Neutrophil (primary cell): ENCODE data around the gene OSTM1.

Source experiments
- H3K27ac ChIP-seq: fragments of 200-600 bp; sonication (generic); 2 replicates; pipeline ENCODE4 v1.5.1; 2016; ENCODE audit warnings: mild to moderate bottlenecking, moderate library complexity
- H3K27me3 ChIP-seq: fragments of 200-600 bp; sonication (generic); 2 replicates; pipeline ENCODE4 v1.6.0; 2016; ENCODE audit warnings: mild to moderate bottlenecking
- H3K36me3 ChIP-seq: fragments of 200-600 bp; sonication (generic); 2 replicates; pipeline ENCODE4 v1.5.1; 2017
- H3K4me1 ChIP-seq, 2 experiments: fragments of 200-600 bp in 1 of 2; sonication (generic) in 1 of 2; 1 replicate in 1 of 2; 2 replicates in 1 of 2; pipeline versions ENCODE4 v1.5.1 to v1.6.1; 2013 to 2016; ENCODE audit warnings: low read depth in 1 of 2, low read length in 1 of 2, mild to moderate bottlenecking in 1 of 2, moderate library complexity in 1 of 2; ENCODE audit not compliant: control insufficient read depth in 1 of 2, insufficient read depth in 1 of 2
- H3K4me3 ChIP-seq, 2 experiments: fragments of 200-600 bp in 1 of 2; sonication (generic) in 1 of 2; 1 replicate in 1 of 2; 2 replicates in 1 of 2; pipeline ENCODE4 v1.5.1; 2013 to 2016; ENCODE audit warnings: low read depth in 1 of 2, low read length in 1 of 2, mild to moderate bottlenecking in 1 of 2, moderate library complexity in 1 of 2
- H3K9me3 ChIP-seq: fragments of 200-600 bp; sonication (generic); 2 replicates; pipeline ENCODE4 v1.5.1; 2016
- TF ChIP-seq, protein P1 (sequence below): fragments of 200-600 bp; sonication (generic); IDR thresholded peaks from 2 replicates; pipeline ENCODE4 v1.5.1; 2016; ENCODE audit warnings: antibody characterized with exemption

The OSTM1 gene

DNA sequence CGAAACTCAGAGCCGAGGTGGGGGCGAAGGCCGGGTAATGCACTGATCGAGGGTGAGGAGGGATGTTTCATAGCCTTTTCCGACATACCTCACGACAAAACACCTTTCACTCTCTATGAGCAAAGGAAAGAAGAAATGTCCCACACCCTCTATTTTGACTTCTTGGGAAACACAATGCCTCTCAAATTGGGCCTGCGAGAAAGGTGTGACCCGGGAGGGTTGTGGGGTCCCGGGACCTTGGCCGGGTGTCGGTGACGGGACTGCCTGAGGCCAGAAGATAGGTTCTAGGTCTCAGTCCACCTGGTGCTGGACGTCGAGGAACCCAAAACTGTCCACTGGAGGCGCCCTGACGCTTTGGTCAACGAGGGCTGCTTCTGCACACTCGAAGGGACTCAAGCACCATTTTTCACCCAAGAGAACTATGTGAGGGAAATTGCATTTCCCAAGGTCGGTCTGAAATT lies 41.1 kb upstream of the OSTM1 start:
- no peaks in the 10 kb centered on the region for H3K36me3 ChIP-seq
- H3K4me1 ChIP-seq = peaks cover 52 to 66% of the 10 kb centered on the region in 2 experiments
- peaks cover 100% of the 10 kb centered on the region for H3K27me3 ChIP-seq
- peak overlapping the region; percentile 24 to 58 for H3K4me3 ChIP-seq
- TF ChIP-seq, protein P1, sequence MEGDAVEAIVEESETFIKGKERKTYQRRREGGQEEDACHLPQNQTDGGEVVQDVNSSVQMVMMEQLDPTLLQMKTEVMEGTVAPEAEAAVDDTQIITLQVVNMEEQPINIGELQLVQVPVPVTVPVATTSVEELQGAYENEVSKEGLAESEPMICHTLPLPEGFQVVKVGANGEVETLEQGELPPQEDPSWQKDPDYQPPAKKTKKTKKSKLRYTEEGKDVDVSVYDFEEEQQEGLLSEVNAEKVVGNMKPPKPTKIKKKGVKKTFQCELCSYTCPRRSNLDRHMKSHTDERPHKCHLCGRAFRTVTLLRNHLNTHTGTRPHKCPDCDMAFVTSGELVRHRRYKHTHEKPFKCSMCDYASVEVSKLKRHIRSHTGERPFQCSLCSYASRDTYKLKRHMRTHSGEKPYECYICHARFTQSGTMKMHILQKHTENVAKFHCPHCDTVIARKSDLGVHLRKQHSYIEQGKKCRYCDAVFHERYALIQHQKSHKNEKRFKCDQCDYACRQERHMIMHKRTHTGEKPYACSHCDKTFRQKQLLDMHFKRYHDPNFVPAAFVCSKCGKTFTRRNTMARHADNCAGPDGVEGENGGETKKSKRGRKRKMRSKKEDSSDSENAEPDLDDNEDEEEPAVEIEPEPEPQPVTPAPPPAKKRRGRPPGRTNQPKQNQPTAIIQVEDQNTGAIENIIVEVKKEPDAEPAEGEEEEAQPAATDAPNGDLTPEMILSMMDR = no peak
- no peak overlapping the region for H3K27ac ChIP-seq
- H3K9me3 ChIP-seq = no peaks in the 10 kb centered on the region

DNA sequence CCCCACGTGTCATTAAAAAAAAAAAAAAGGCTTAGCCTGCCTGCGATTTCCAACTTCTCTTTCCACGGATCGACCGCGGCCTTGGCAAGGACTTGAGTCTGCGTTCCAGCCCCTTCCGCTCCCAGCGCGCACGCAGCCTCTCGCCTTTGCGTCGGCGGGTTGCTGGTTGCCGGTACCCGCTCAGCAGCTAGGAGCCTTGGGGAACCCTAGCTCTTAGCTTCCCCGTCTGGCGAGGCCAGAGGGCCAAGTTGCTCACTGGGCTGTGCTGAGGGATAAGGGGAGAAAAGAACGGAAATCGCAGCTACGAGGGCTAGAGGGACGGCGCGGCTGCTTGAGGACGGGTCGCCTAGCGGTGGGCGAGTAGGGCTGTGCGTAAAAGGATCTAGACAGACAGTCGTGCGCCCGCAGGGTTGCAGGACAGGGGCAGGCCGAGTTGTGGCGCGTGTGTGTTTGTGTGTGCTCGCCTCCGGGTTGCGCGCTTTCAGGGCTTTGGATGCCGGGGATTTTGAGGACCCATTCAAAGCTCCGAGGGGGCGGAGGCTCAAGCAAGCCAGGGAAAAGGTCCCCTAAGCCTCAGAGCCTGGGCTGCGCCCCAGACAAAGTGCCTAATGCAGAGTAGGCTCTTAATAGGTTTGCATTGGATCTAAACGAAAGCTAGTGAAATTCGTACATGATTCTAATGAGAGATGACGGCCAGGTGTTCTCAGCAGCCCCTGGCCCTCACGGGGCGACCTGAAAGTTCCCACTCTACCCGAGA lies 40.5 kb upstream of the OSTM1 start:
- H3K27ac ChIP-seq = no peak overlapping the region
- no peaks in the 10 kb centered on the region for H3K36me3 ChIP-seq
- H3K9me3 ChIP-seq = no peaks in the 10 kb centered on the region
- H3K4me1 ChIP-seq = peaks cover 52 to 66% of the 10 kb centered on the region in 2 experiments
- H3K27me3 ChIP-seq = peaks cover 100% of the 10 kb centered on the region
- TF ChIP-seq, protein P1 = no peak
- peak overlapping the region; percentile 24 to 58 for H3K4me3 ChIP-seq

DNA sequence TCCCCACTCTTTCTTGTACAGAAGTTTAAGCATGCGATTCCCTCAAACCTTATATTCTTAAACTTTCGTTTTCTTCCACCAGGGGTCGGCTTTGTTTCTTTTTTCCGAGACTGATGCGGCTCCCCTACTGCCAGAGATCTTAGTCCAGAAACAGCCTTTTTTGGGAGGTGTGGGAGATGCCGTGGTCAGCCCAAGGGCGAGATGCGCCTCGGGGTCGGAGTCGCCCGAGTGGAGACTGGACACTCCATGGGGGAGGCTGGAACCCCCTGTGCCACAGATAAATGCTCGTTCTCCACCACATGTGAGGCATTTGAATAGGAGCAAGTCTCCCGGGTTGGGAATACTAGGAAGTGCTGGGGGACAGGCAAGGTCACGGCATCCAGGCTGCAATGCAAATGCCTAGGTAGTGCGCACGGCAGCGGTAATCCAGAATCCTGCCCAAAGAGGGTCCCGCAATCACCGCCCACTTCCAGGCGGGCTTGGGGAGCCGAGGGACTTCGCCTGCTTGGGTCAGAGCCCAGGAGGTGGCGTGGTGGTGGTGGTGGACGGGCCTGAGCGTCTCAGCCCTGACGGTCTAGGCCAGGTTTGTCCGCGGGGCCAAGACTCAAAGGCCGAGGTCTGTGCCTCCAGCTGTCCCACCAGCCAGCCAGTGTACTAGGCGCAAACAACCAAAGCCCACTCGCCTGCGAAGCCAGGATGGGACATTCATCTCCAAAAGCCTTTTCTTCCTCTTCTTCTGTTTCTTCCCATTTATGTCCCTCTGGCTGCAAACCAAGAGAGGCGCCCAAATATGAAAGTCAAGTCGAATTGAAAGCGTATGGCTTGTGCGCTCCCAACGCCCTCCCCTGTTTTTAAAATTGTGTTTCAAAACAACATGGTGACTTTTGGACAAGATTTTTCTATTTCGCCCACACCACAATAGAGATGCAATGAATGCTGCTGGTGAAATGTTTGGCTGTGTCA lies 39.3 kb upstream of the OSTM1 start:
- Histone ChIP-seq H3K27ac (no peak overlapping the region), H3K9me3 (no peaks in the 10 kb centered on the region), H3K27me3 (peaks cover 100% of the 10 kb centered on the region), H3K4me3 (peak overlapping the region in 1 of 2 experiments; percentile 58), H3K4me1 (peaks cover 49 to 55% of the 10 kb centered on the region in 2 experiments), H3K36me3 (no peaks in the 10 kb centered on the region)
- TF ChIP-seq, protein P1 = no peak

DNA sequence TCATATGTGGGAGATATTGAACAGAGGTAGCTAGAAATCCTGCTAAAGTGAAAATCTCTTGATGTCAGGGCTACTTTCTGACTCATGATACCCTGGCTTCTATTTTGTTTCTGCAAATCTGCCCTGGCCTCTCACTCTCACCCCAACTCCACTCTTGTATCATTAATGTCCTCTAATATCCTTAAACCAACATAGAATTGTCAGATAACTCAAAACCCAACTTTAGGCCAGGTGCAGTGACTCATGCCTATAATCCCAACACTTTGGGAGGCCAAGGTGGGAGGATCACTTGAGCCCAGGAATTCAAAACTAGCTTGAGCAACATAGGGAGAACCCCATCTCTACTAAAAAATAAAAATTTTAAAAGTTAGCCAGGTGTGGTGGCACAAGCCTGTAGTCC lies 33.8 kb upstream of the OSTM1 start:
- TF ChIP-seq, protein P1 = no peak
- peaks cover 1 to 3% of the 10 kb centered on the region in 2 experiments for H3K4me1 ChIP-seq

DNA sequence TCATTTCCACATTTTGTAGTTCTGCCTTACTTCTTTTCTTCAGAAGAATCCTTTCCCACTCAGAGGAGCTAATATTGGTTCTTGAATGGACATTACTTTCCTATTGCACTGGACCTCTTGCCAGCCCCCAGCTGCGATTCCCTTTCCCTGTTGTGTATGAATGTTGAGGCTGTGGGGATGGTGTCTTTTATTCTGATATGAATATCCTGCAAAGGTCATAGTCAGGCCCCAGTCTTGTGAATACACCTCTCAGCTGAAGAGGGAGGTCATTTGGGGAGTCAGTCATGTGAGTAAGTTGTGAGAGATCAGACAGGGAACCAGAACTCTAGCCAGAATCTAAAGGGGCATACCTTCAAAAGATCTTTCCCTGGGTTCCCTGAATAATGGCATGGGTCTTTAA lies 32.6 kb upstream of the OSTM1 start:
- Histone ChIP-seq H3K36me3 (no peaks in the 10 kb centered on the region), H3K27me3 (peaks cover 82% of the 10 kb centered on the region), H3K4me3 (no peak overlapping the region), H3K9me3 (no peaks in the 10 kb centered on the region), H3K4me1 (no peaks in the 10 kb centered on the region), H3K27ac (no peak overlapping the region)
- TF ChIP-seq, protein P1 = no peak

More for the DNA sequence above, 33.8 kb upstream of the OSTM1 start:
- H3K36me3 ChIP-seq = no peaks in the 10 kb centered on the region
- H3K4me3 ChIP-seq = no peak overlapping the region
- H3K9me3 ChIP-seq = no peaks in the 10 kb centered on the region
- H3K27ac ChIP-seq = no peak overlapping the region
- H3K27me3 ChIP-seq = peaks cover 83% of the 10 kb centered on the region
